Ishikawa (cell line): ENCODE results near the gene GAK.

ENCODE experiments used
- EGR1 ChIP-seq: IDR thresholded peaks from 2 replicates; pipeline ENCODE4 v1.6.1; 2012
- EP300 ChIP-seq: IDR thresholded peaks from 2 replicates; pipeline ENCODE4 v1.6.1; 2012; ENCODE audit warnings: borderline replicate concordance
- FOXM1 ChIP-seq: IDR thresholded peaks from 2 replicates; pipeline ENCODE4 v1.6.1; 2012; ENCODE audit warnings: low read depth, borderline replicate concordance
- NFIC ChIP-seq: IDR thresholded peaks from 2 replicates; pipeline ENCODE4 v1.6.1; 2012
- TAF1 ChIP-seq: IDR thresholded peaks from 2 replicates; pipeline ENCODE4 v1.6.1; 2012; ENCODE audit warnings: low read depth, mild to moderate bottlenecking
- YY1 ChIP-seq: IDR thresholded peaks from 2 replicates; pipeline ENCODE4 v1.6.1; 2012; ENCODE audit warnings: low read depth
- TF ChIP-seq, protein P1 (sequence below): IDR thresholded peaks from 2 replicates; pipeline ENCODE4 v1.6.1; 2012; ENCODE audit warnings: low read depth, mild to moderate bottlenecking
- TF ChIP-seq, protein P2 (sequence below): IDR thresholded peaks from 2 replicates; pipeline ENCODE4 v1.6.1; 2012
- TF ChIP-seq, protein P3 (sequence below): IDR thresholded peaks from 2 replicates; pipeline ENCODE4 v1.6.1; 2012

DNA sequence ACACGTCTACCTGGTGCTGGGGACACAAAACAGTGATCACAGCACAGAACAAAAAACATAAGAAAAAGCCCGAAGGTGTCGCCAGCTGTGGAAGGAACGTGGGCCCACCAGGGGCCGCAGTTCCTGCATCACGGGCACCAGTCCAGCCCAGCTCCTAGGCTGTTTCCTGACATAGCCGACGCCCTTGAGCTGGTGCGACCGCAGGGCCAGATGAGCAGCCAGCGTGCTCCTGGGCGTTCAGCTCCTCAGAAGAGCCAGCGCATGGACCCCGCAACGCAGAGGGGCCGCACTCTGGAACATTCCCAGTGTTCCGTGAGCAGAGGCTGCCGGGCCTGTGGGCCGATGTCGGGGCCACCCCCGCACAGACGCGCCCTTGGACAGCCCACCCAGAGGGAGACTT lies 44.1 kb downstream of the GAK start:
- TF ChIP-seq TAF1 (no peak), EP300 (no peak), FOXM1 (no peak), YY1 (no peak), NFIC (no peak), EGR1 (no peak)
- TF ChIP-seq, protein P1, sequence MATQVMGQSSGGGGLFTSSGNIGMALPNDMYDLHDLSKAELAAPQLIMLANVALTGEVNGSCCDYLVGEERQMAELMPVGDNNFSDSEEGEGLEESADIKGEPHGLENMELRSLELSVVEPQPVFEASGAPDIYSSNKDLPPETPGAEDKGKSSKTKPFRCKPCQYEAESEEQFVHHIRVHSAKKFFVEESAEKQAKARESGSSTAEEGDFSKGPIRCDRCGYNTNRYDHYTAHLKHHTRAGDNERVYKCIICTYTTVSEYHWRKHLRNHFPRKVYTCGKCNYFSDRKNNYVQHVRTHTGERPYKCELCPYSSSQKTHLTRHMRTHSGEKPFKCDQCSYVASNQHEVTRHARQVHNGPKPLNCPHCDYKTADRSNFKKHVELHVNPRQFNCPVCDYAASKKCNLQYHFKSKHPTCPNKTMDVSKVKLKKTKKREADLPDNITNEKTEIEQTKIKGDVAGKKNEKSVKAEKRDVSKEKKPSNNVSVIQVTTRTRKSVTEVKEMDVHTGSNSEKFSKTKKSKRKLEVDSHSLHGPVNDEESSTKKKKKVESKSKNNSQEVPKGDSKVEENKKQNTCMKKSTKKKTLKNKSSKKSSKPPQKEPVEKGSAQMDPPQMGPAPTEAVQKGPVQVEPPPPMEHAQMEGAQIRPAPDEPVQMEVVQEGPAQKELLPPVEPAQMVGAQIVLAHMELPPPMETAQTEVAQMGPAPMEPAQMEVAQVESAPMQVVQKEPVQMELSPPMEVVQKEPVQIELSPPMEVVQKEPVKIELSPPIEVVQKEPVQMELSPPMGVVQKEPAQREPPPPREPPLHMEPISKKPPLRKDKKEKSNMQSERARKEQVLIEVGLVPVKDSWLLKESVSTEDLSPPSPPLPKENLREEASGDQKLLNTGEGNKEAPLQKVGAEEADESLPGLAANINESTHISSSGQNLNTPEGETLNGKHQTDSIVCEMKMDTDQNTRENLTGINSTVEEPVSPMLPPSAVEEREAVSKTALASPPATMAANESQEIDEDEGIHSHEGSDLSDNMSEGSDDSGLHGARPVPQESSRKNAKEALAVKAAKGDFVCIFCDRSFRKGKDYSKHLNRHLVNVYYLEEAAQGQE, result no peak
- TF ChIP-seq, protein P2, sequence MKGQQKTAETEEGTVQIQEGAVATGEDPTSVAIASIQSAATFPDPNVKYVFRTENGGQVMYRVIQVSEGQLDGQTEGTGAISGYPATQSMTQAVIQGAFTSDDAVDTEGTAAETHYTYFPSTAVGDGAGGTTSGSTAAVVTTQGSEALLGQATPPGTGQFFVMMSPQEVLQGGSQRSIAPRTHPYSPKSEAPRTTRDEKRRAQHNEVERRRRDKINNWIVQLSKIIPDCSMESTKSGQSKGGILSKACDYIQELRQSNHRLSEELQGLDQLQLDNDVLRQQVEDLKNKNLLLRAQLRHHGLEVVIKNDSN, result no peak
- TF ChIP-seq, protein P3, sequence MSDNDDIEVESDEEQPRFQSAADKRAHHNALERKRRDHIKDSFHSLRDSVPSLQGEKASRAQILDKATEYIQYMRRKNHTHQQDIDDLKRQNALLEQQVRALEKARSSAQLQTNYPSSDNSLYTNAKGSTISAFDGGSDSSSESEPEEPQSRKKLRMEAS, result no peak
